Colonic mucosa (tissue), 4 donors: Measurements from ENCODE around the gene ADARB2. TPM values are rescaled to one million over a fixed set of nuclear protein-coding genes. Genes with fewer than 3 reads are reported as not detected.

Source experiments
- DNase-seq: peaks from one replicate; pipeline ENCODE4 v3.0.0-alpha.2; 2020
- H3K27ac ChIP-seq: fragments of 200-600 bp; one replicate; pipeline ENCODE4 v1.8.0; 2021
- H3K27me3 ChIP-seq: fragments of 200-600 bp; one replicate; pipeline ENCODE4 v1.8.0; 2021
- H3K36me3 ChIP-seq: fragments of 200-600 bp; one replicate; pipeline ENCODE4 v1.8.0; 2021
- H3K4me1 ChIP-seq: fragments of 200-600 bp; one replicate; pipeline ENCODE4 v1.8.0; 2021; ENCODE audit warnings: mild to moderate bottlenecking
- H3K4me3 ChIP-seq: fragments of 200-600 bp; one replicate; pipeline ENCODE4 v1.8.0; 2021
- H3K9ac ChIP-seq, 2 donors: one replicate each; pipeline ENCODE4 v1.7.0; 2013; ENCODE audit warnings: control low read depth in 2 of 2, low read depth in 2 of 2, low read length in 2 of 2
- H3K9me3 ChIP-seq: fragments of 200-600 bp; one replicate; pipeline ENCODE4 v1.8.0; 2021
- CTCF ChIP-seq: fragments of 200-600 bp; IDR thresholded peaks from one replicate; pipeline ENCODE4 v1.8.0; 2022; ENCODE audit warnings: antibody characterized with exemption, mild to moderate bottlenecking
- intact Hi-C: fragments of 100-400 bp; cut with DNase I; formaldehyde crosslinking; loops from one replicate; pipeline ENCODE4 v1.14.1; 2022
- total RNA-seq, 2 donors: library from RNA; stranded (reverse); fragmentation: NEBNext Ultra II Directional in 1 of 2; extraction: Animal tissue kit (Norgen Biotek cat#: 25700) in 1 of 2; gene quantifications; one replicate each; pipeline ENCODE4 v1.2.1, GENCODE V29; 2021
- donor health status: healthy.
- donor health status: DM: no; HTN: no; CAD: no.
- donor health status: DM: no; HTN: no; CAD: no.

ADARB2 gene
- total RNA-seq, 2 donors from 2014 or later, result 0.19 TPM; not detected in 1

GRCh38 chr10:1151076-1152033 lies 586.0 kb downstream of the ADARB2 start:
- H3K4me3 ChIP-seq, result no peak overlapping the region
- H3K9ac ChIP-seq, result no peak overlapping the region
- H3K9me3 ChIP-seq, result no peaks in the 10 kb centered on the region
- no peaks in the 10 kb centered on the region for H3K36me3 ChIP-seq
- H3K27me3 ChIP-seq, result no peaks in the 10 kb centered on the region
- intact Hi-C loops, result no loop called here
- H3K4me1 ChIP-seq, result no peaks in the 10 kb centered on the region
- H3K27ac ChIP-seq, result no peak overlapping the region
- TF ChIP-seq CTCF, result no peak
- DNase-seq, result peak; percentile 9

- DNase-seq, result no peak
- H3K27ac ChIP-seq, result no peak overlapping the region
- no peak for TF ChIP-seq CTCF
- no peak overlapping the region for H3K4me3 ChIP-seq
- no peaks in the 10 kb centered on the region for H3K9me3 ChIP-seq
- H3K4me1 ChIP-seq, result no peaks in the 10 kb centered on the region
- no peak overlapping the region for H3K9ac ChIP-seq
- H3K36me3 ChIP-seq, result no peaks in the 10 kb centered on the region
- intact Hi-C loops, result no loop called here
- no peaks in the 10 kb centered on the region for H3K27me3 ChIP-seq
These were observed 586.7 kb downstream of the ADARB2 start for GRCh38 chr10:1150638-1150955.

GRCh38 chr10:1149793-1150637 lies 587.3 kb downstream of the ADARB2 start:
- no peaks in the 10 kb centered on the region for H3K27me3 ChIP-seq
- H3K9me3 ChIP-seq, result no peaks in the 10 kb centered on the region
- peak; percentile 24 for DNase-seq
- H3K4me3 ChIP-seq, result no peak overlapping the region
- intact Hi-C loops, result no loop called here
- no peak overlapping the region for H3K27ac ChIP-seq
- TF ChIP-seq CTCF, result no peak
- H3K9ac ChIP-seq, result no peak overlapping the region
- no peaks in the 10 kb centered on the region for H3K36me3 ChIP-seq
- H3K4me1 ChIP-seq, result no peaks in the 10 kb centered on the region

GRCh38 chr10:1148855-1149605 lies 588.3 kb downstream of the ADARB2 start:
- intact Hi-C loops, result no loop called here
- DNase-seq, result peak; percentile 6

More at GRCh38 chr10:1148855-1149605, 588.3 kb downstream of the ADARB2 start:
- Histone ChIP-seq H3K4me1 (no peaks in the 10 kb centered on the region), H3K36me3 (no peaks in the 10 kb centered on the region), H3K9me3 (no peaks in the 10 kb centered on the region), H3K27ac (no peak overlapping the region), H3K27me3 (no peaks in the 10 kb centered on the region), H3K4me3 (no peak overlapping the region), H3K9ac (no peak overlapping the region)
- TF ChIP-seq CTCF, result no peak
